Thoracic aorta (tissue), 2 donors: ENCODE measurements around the gene GPBP1L1. TPM values are rescaled to one million over a fixed set of nuclear protein-coding genes. Genes with fewer than 3 reads are reported as not detected.

Source experiments
- ATAC-seq: fragments of 150-250 bp; one replicate; pipeline ENCODE4 v1.8.0; 2017; ENCODE audit warnings: low read depth; ENCODE audit not compliant: insufficient number of reproducible peaks, low FRiP score
- DNase-seq: peaks from one replicate; pipeline ENCODE4 v3.0.0-alpha.2; 2020; ENCODE audit warnings: low spot score
- H3K27ac ChIP-seq, 2 donors: fragments of 200-600 bp; sonication (generic); 1 replicate in 1 of 2; 2 replicates in 1 of 2; pipeline ENCODE4 v1.5.1; 2016; ENCODE audit warnings: mild to moderate bottlenecking in 2 of 2, moderate library complexity in 2 of 2
- H3K27me3 ChIP-seq: fragments of 200-600 bp; sonication (generic); replicated peaks from 2 replicates; pipeline ENCODE4 v1.6.0; 2016; ENCODE audit warnings: mild to moderate bottlenecking; ENCODE audit not compliant: insufficient read depth
- H3K36me3 ChIP-seq: fragments of 200-600 bp; sonication (generic); one replicate; pipeline ENCODE4 v1.5.1; 2016
- H3K4me1 ChIP-seq, 2 donors: fragments of 200-600 bp; sonication (generic); 1 replicate in 1 of 2; 2 replicates in 1 of 2; pipeline versions ENCODE4 v1.5.1 to v1.6.0; 2016; ENCODE audit warnings: low read depth in 2 of 2, mild to moderate bottlenecking in 1 of 2; ENCODE audit not compliant: control insufficient read depth in 1 of 2
- H3K4me3 ChIP-seq: fragments of 200-600 bp; sonication (generic); 2 replicates; pipeline ENCODE4 v1.5.1; 2016; ENCODE audit warnings: mild to moderate bottlenecking
- H3K9me3 ChIP-seq: fragments of 200-600 bp; sonication (generic); 2 replicates; pipeline ENCODE4 v1.5.1; 2016
- total RNA-seq, 2 donors: library from RNA; depleted of rRNA; stranded (reverse); fragments of >200 nt; gene quantifications; one replicate each; pipeline versions ENCODE4 v1.1.0 to v1.2.3, GENCODE V29; 2016
- TF ChIP-seq, protein P1 (sequence below): fragments of 200-600 bp; sonication (generic); IDR thresholded peaks from one replicate; pipeline ENCODE4 v1.5.1; 2019; ENCODE audit warnings: antibody characterized with exemption

Gene GPBP1L1
- total RNA-seq, 2 donors from 2014 or later, result 103 to 120 TPM

DNA sequence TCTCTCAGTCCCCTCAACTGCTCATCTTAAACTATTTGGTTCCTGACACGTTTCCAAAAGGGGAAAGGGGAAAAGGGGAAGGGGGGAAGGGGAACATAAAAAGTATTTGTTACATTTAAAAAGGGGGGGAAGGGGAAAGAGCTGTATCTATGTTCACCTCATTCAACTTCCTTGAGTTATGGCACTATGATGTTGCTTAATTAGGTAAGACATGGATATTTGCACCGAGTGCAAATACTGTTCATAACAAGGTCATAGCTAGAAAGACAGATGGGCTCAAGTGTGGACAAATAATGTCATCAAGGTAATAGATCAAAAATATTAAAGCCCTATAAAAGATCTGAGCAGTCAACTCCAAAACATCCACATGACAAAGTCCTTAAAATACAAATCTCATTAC lies 26.0 kb downstream of the GPBP1L1 start:
- H3K4me3 ChIP-seq, result no peak overlapping the region
- no peaks in the 10 kb centered on the region for H3K4me1 ChIP-seq
- no peak for ATAC-seq
- H3K36me3 ChIP-seq, result peaks cover 43% of the 10 kb centered on the region
- TF ChIP-seq, protein P1, sequence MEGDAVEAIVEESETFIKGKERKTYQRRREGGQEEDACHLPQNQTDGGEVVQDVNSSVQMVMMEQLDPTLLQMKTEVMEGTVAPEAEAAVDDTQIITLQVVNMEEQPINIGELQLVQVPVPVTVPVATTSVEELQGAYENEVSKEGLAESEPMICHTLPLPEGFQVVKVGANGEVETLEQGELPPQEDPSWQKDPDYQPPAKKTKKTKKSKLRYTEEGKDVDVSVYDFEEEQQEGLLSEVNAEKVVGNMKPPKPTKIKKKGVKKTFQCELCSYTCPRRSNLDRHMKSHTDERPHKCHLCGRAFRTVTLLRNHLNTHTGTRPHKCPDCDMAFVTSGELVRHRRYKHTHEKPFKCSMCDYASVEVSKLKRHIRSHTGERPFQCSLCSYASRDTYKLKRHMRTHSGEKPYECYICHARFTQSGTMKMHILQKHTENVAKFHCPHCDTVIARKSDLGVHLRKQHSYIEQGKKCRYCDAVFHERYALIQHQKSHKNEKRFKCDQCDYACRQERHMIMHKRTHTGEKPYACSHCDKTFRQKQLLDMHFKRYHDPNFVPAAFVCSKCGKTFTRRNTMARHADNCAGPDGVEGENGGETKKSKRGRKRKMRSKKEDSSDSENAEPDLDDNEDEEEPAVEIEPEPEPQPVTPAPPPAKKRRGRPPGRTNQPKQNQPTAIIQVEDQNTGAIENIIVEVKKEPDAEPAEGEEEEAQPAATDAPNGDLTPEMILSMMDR, result no peak
- H3K27me3 ChIP-seq, result no peaks in the 10 kb centered on the region
- no peak overlapping the region for H3K27ac ChIP-seq
- no peaks in the 10 kb centered on the region for H3K9me3 ChIP-seq
- DNase-seq, result no peak

- no peak for DNase-seq
- TF ChIP-seq, protein P1, result no peak
- no peak overlapping the region for H3K4me3 ChIP-seq
- H3K4me1 ChIP-seq, result no peaks in the 10 kb centered on the region
- H3K27ac ChIP-seq, result no peak overlapping the region
- H3K9me3 ChIP-seq, result no peaks in the 10 kb centered on the region
- H3K27me3 ChIP-seq, result no peaks in the 10 kb centered on the region
- H3K36me3 ChIP-seq, result peaks cover 53% of the 10 kb centered on the region
- ATAC-seq, result no peak
Observed at GRCh38 chr1:45659222-45659621, 27.1 kb downstream of the GPBP1L1 start.

DNA sequence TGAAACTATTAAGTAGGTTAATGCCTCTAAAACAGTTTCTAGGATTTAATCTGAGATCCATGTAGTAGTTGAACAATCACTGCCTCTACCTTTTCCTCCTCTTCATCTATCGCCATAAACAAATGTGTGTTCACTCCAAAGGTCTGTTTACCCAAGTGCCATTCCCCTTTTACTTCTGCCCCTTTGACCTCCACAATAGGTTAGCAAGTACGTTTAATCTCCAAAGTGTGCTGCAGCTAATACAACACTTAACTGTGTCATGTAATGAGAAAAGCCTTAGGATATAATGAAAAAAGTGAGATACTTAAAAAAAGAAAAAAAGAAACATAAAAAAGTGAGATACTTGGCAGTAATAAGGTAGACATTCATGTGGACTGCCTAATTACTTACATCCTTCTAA lies 28.2 kb downstream of the GPBP1L1 start:
- Histone ChIP-seq H3K27ac (no peak overlapping the region), H3K4me3 (no peak overlapping the region), H3K9me3 (no peaks in the 10 kb centered on the region), H3K36me3 (peaks cover 57% of the 10 kb centered on the region), H3K27me3 (no peaks in the 10 kb centered on the region), H3K4me1 (no peaks in the 10 kb centered on the region)
- TF ChIP-seq, protein P1, result no peak
- ATAC-seq (no peak), DNase-seq (no peak)

GRCh38 chr1:45656573-45657226 lies 29.6 kb downstream of the GPBP1L1 start:
- Histone ChIP-seq H3K27ac (no peak overlapping the region), H3K27me3 (no peaks in the 10 kb centered on the region), H3K4me1 (no peaks in the 10 kb centered on the region), H3K36me3 (peaks cover 65% of the 10 kb centered on the region), H3K9me3 (no peaks in the 10 kb centered on the region), H3K4me3 (no peak overlapping the region)
- no peak for ATAC-seq
- TF ChIP-seq, protein P1, result no peak
- DNase-seq, result no peak

DNA sequence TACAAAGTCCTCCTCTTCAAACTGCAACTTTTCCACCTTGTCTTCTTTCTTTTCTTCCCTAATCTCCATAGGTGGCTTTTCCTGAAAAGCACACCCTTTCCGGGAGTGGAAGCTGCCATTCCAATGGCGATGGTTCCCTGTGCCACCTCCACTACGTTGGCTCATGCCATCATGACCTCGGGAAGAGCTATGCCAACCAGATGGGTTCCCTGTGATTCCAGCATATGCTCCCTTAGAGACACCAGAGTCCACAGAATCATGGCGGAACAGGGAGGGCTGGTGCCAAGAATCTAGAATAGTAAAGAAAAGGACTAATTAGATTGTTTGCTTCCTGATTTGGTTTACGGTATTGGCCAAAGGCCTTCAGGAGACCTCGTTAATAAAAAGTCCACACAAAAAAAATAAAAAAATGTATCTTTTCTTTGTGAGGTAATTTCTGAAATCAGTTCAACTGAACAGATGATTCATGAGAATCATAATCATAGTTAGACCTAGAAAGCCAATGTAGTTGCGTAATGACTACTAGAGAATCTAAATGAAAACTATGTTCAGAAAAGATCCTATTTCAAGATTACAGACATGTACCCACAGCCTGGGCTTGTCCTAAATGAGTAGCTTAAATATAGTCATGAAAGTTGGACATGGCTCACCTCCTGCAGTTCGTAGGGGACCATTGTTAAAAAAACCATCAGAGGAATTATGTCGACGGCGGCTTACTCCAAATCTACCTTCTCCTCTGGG lies 31.6 kb downstream of the GPBP1L1 start:
- Histone ChIP-seq H3K9me3 (no peaks in the 10 kb centered on the region), H3K27me3 (no peaks in the 10 kb centered on the region), H3K4me3 (no peak overlapping the region), H3K36me3 (peaks cover 73% of the 10 kb centered on the region), H3K27ac (no peak overlapping the region), H3K4me1 (no peaks in the 10 kb centered on the region)
- ATAC-seq, result no peak
- DNase-seq, result no peak
- TF ChIP-seq, protein P1, result no peak
